HL-60 (cell line): ENCODE data around the gene CWC25.
A peak's percentile ranks its signal among the peaks of the same experiment; 100 is the strongest.

ENCODE experiments used
- DNase-seq, 2 experiments: peaks; one replicate each; pipeline ENCODE4 v3.0.0-alpha.2; 2010 to 2020; ENCODE audit warnings: low read depth in 1 of 2, low spot score in 1 of 2
- H3K27ac ChIP-seq: fragments of 250-450 bp; sonication (Bioruptor Pico); replicated peaks from 2 replicates; pipeline ENCODE4 v1.5.1; 2020; ENCODE audit warnings: mild to moderate bottlenecking, moderate library complexity
- H3K27me3 ChIP-seq: fragments of 250-450 bp; sonication (Bioruptor Pico); 2 replicates; pipeline ENCODE4 v1.5.1; 2021; ENCODE audit warnings: mild to moderate bottlenecking, moderate library complexity; ENCODE audit not compliant: insufficient read depth, poor library complexity, severe bottlenecking
- H3K4me3 ChIP-seq: replicated peaks from 2 replicates; pipeline ENCODE4 v1.5.1; 2011; ENCODE audit warnings: mild to moderate bottlenecking, control low read depth, low read length; ENCODE audit not compliant: insufficient read depth
- GABPA ChIP-seq: IDR thresholded peaks from 2 replicates; pipeline ENCODE4 v1.6.1; 2012; ENCODE audit warnings: low read depth
- POLR2AphosphoS5 ChIP-seq: IDR thresholded peaks from 2 replicates; pipeline ENCODE4 v1.6.1; 2012; ENCODE audit warnings: low read depth
- SPI1 ChIP-seq: IDR thresholded peaks from 2 replicates; pipeline ENCODE4 v1.6.1; 2012; ENCODE audit warnings: low read depth, mild to moderate bottlenecking, borderline replicate concordance
- TF ChIP-seq, protein P1 (sequence below): IDR thresholded peaks from one replicate; pipeline ENCODE4 v1.5.1; 2011; ENCODE audit warnings: low read length, control low read depth, inconsistent platforms; ENCODE audit not compliant: insufficient read depth
- TF ChIP-seq, protein P2 (sequence below): IDR thresholded peaks from 2 replicates; pipeline ENCODE4 v1.6.1; 2012; ENCODE audit warnings: low read depth; ENCODE audit not compliant: insufficient replicate concordance

CWC25 gene

DNA sequence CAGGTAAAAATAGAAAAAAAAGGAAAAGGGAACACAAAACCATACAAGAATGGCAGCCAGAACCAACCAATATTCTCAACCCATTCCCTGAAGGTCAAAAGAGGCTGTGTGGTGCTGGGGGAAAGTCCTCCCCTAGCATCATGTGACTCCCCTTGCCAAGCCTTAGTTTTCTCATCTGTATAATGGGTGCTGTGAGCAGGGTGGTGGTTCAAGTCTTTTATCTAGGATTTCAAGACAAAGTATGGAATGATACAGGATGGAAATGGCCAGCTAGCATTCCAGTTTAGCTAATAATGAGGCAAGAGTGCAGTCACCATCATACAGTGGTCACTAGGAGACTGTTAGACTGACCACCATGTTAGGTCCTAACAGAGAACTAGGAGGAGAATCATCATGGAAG is 51.9 kb downstream of the CWC25 start:
- no peaks in the 10 kb centered on the region for H3K27me3 ChIP-seq
- no peak overlapping the region for H3K4me3 ChIP-seq
- no peak overlapping the region for H3K27ac ChIP-seq
- DNase-seq = no peak
- TF ChIP-seq POLR2AphosphoS5 (no peak), GABPA (no peak), SPI1 (no peak)
- TF ChIP-seq, protein P1, sequence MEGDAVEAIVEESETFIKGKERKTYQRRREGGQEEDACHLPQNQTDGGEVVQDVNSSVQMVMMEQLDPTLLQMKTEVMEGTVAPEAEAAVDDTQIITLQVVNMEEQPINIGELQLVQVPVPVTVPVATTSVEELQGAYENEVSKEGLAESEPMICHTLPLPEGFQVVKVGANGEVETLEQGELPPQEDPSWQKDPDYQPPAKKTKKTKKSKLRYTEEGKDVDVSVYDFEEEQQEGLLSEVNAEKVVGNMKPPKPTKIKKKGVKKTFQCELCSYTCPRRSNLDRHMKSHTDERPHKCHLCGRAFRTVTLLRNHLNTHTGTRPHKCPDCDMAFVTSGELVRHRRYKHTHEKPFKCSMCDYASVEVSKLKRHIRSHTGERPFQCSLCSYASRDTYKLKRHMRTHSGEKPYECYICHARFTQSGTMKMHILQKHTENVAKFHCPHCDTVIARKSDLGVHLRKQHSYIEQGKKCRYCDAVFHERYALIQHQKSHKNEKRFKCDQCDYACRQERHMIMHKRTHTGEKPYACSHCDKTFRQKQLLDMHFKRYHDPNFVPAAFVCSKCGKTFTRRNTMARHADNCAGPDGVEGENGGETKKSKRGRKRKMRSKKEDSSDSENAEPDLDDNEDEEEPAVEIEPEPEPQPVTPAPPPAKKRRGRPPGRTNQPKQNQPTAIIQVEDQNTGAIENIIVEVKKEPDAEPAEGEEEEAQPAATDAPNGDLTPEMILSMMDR = no peak
- TF ChIP-seq, protein P2, sequence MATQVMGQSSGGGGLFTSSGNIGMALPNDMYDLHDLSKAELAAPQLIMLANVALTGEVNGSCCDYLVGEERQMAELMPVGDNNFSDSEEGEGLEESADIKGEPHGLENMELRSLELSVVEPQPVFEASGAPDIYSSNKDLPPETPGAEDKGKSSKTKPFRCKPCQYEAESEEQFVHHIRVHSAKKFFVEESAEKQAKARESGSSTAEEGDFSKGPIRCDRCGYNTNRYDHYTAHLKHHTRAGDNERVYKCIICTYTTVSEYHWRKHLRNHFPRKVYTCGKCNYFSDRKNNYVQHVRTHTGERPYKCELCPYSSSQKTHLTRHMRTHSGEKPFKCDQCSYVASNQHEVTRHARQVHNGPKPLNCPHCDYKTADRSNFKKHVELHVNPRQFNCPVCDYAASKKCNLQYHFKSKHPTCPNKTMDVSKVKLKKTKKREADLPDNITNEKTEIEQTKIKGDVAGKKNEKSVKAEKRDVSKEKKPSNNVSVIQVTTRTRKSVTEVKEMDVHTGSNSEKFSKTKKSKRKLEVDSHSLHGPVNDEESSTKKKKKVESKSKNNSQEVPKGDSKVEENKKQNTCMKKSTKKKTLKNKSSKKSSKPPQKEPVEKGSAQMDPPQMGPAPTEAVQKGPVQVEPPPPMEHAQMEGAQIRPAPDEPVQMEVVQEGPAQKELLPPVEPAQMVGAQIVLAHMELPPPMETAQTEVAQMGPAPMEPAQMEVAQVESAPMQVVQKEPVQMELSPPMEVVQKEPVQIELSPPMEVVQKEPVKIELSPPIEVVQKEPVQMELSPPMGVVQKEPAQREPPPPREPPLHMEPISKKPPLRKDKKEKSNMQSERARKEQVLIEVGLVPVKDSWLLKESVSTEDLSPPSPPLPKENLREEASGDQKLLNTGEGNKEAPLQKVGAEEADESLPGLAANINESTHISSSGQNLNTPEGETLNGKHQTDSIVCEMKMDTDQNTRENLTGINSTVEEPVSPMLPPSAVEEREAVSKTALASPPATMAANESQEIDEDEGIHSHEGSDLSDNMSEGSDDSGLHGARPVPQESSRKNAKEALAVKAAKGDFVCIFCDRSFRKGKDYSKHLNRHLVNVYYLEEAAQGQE = no peak

DNA sequence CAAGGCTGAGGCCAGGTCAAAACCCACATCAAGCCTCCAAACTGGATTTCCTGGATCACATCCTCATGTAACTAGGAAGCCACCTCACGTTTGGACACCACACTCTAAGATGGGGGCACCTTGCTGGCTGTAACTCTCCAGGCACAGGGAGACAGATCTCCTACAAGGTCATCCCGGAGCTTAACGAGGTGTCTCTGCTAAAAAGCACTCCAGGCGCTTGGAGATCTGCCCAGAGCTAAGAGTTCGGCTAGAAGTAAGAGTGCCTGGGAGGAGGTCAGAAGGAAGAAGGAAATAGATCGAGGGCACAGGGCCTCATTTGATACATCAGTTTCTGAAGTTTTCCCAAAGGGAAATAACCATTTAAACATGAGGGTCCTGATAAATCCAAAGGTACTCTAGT is 56.7 kb downstream of the CWC25 start:
- Histone ChIP-seq H3K4me3 (no peak overlapping the region), H3K27ac (no peak overlapping the region), H3K27me3 (no peaks in the 10 kb centered on the region)
- TF ChIP-seq, protein P2 = no peak
- 0 out of 2 replicates have a peak, but pooled peaks have one; percentile 15 for TF ChIP-seq POLR2AphosphoS5
- DNase-seq = no peak

DNA sequence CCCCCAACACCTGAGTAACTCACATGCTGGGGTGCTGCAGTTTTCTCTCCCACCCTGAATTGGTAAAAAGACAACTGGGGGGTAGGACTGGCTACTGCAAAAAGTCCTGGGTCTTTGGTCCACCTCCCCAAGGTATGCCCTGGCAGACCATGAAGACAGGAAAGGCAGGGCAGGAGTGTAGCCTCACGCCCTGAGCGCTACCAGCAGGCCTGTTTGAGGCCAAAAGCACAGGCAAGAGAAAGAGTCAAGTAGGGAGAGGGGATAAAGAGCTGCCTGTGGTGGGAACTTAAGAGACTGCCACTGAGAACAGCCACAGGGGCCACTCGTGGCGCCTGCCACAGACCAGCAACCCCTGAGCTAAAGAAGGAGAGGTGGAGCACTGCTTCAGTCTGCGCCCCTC is 58.8 kb downstream of the CWC25 start:
- TF ChIP-seq, protein P1 = no peak
- TF ChIP-seq GABPA = no peak
- no peaks in the 10 kb centered on the region for H3K27me3 ChIP-seq
- H3K4me3 ChIP-seq = no peak overlapping the region
- no peak overlapping the region for H3K27ac ChIP-seq
- DNase-seq = no peak

DNA sequence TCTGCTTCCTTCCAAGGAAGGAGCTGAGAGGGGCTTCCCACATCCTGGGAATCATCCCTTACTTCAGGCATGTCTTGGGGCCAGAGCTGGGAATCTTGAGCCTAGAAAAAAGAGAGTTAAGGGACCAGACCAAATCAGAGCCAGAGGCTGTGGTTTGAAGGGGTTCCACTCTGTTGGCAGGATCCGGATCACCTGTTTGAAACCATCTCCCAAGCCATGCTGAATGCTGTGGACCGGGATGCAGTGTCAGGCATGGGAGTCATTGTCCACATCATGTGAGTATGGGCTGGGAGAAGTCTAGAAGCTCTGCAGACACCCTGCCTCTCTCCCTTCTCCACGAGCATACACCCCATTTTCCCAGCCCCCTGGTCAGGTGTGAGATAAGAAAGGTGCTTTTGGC is 62.9 kb downstream of the CWC25 start:
- Histone ChIP-seq H3K27me3 (no peaks in the 10 kb centered on the region), H3K27ac (no peak overlapping the region), H3K4me3 (no peak overlapping the region)
- DNase-seq = no peak
- no peak for TF ChIP-seq GABPA
- no peak for TF ChIP-seq SPI1
- TF ChIP-seq, protein P1 = no peak
- TF ChIP-seq POLR2AphosphoS5 = no peak
- TF ChIP-seq, protein P2 = no peak
